Measurements from ENCODE around the gene POLR2H. TPM values are rescaled to one million over a fixed set of nuclear protein-coding genes. Genes with fewer than 3 reads are reported as not detected.

Gene POLR2H
- total and polyA plus RNA-seq, 4 donors = 46.4 to 139 (median 82.4) TPM

GRCh38 chr3:184388936-184389230, 27.4 kb downstream of the POLR2H start:
- 81 to 83% methylated on average over 8 of the region's 8 CpGs for WGBS, 2 donors
- H3K9ac ChIP-seq (ENCODE audit: insufficient read depth in 1 of 2, low read length in 2 of 2) = no peak overlapping the region
- H3K4me1 ChIP-seq (ENCODE audit: control insufficient read depth in 5 of 5, insufficient read depth in 5 of 5, low read length in 5 of 5) = no peaks in the 10 kb centered on the region
- H3K36me3 ChIP-seq (ENCODE audit: control insufficient read depth in 4 of 4, insufficient read depth in 4 of 4, low read length in 4 of 4) = no peaks in the 10 kb centered on the region
- H3K27me3 ChIP-seq (ENCODE audit: control insufficient read depth in 3 of 3, insufficient read depth in 3 of 3, low read length in 2 of 3) = peaks cover 0 to 3% (median 0%) of the 10 kb centered on the region in 3 donors
- DNase-seq (no peak), ATAC-seq (ENCODE audit: insufficient read depth, low FRiP score) (no peak)
- H3K4me3 ChIP-seq = no peak overlapping the region
- no peak for TF ChIP-seq CTCF (IDR thresholded peaks at IDR 0.05; ENCODE audit: control extremely low read depth, extremely low read depth)
- peaks cover 0 to 4% (median 0%) of the 10 kb centered on the region in 4 donors for H3K9me3 ChIP-seq (ENCODE audit: control insufficient read depth in 4 of 4, insufficient read depth in 3 of 4, low read length in 3 of 4)
- H3K27ac ChIP-seq (ENCODE audit: low read depth in 1 of 2, low read length in 1 of 2) = no peak overlapping the region

- Histone ChIP-seq H3K27ac (ENCODE audit: low read depth in 1 of 2, low read length in 1 of 2) (no peak overlapping the region), H3K9me3 (ENCODE audit: control insufficient read depth in 4 of 4, insufficient read depth in 3 of 4, low read length in 3 of 4) (peaks cover 0 to 4% (median 0%) of the 10 kb centered on the region in 4 donors), H3K4me1 (ENCODE audit: control insufficient read depth in 5 of 5, insufficient read depth in 5 of 5, low read length in 5 of 5) (no peaks in the 10 kb centered on the region), H3K27me3 (ENCODE audit: control insufficient read depth in 3 of 3, insufficient read depth in 3 of 3, low read length in 2 of 3) (peaks cover 0 to 3% (median 0%) of the 10 kb centered on the region in 3 donors), H3K4me3 (no peak overlapping the region), H3K36me3 (ENCODE audit: control insufficient read depth in 4 of 4, insufficient read depth in 4 of 4, low read length in 4 of 4) (no peaks in the 10 kb centered on the region), H3K9ac (ENCODE audit: insufficient read depth in 1 of 2, low read length in 2 of 2) (no peak overlapping the region)
- ATAC-seq (ENCODE audit: insufficient read depth, low FRiP score) = no peak
- DNase-seq = no peak
- TF ChIP-seq CTCF (IDR thresholded peaks at IDR 0.05; ENCODE audit: control extremely low read depth, extremely low read depth) = no peak
- 50 to 62% methylated on average over 5 of the region's 5 CpGs for WGBS, 2 donors
Measured at GRCh38 chr3:184389384-184389783, 27.9 kb downstream of the POLR2H start.

GRCh38 chr3:184389935-184390528, 28.5 kb downstream of the POLR2H start:
- H3K9me3 ChIP-seq (ENCODE audit: control insufficient read depth in 4 of 4, insufficient read depth in 3 of 4, low read length in 3 of 4) = peaks cover 0 to 4% (median 0%) of the 10 kb centered on the region in 4 donors
- H3K27ac ChIP-seq (ENCODE audit: low read depth in 1 of 2, low read length in 1 of 2) = no peak overlapping the region
- H3K36me3 ChIP-seq (ENCODE audit: control insufficient read depth in 4 of 4, insufficient read depth in 4 of 4, low read length in 4 of 4) = no peaks in the 10 kb centered on the region
- WGBS, 2 donors = 82 to 87% methylated on average over 4 to 5 of the region's 5 CpGs
- H3K4me3 ChIP-seq = no peak overlapping the region
- ATAC-seq (ENCODE audit: insufficient read depth, low FRiP score) (no peak), DNase-seq (no peak)
- H3K9ac ChIP-seq (ENCODE audit: insufficient read depth in 1 of 2, low read length in 2 of 2) = no peak overlapping the region
- peaks cover 0 to 3% (median 0%) of the 10 kb centered on the region in 3 donors for H3K27me3 ChIP-seq (ENCODE audit: control insufficient read depth in 3 of 3, insufficient read depth in 3 of 3, low read length in 2 of 3)
- H3K4me1 ChIP-seq (ENCODE audit: control insufficient read depth in 5 of 5, insufficient read depth in 5 of 5, low read length in 5 of 5) = no peaks in the 10 kb centered on the region
- no peak for TF ChIP-seq CTCF (IDR thresholded peaks at IDR 0.05; ENCODE audit: control extremely low read depth, extremely low read depth)

GRCh38 chr3:184391266-184391665, 29.8 kb downstream of the POLR2H start:
- Histone ChIP-seq H3K4me1 (ENCODE audit: control insufficient read depth in 5 of 5, insufficient read depth in 5 of 5, low read length in 5 of 5) (no peaks in the 10 kb centered on the region), H3K9me3 (ENCODE audit: control insufficient read depth in 4 of 4, insufficient read depth in 3 of 4, low read length in 3 of 4) (peaks cover 0 to 4% (median 0%) of the 10 kb centered on the region in 4 donors), H3K4me3 (no peak overlapping the region), H3K27me3 (ENCODE audit: control insufficient read depth in 3 of 3, insufficient read depth in 3 of 3, low read length in 2 of 3) (peaks cover 0 to 2% (median 0%) of the 10 kb centered on the region in 3 donors), H3K9ac (ENCODE audit: insufficient read depth in 1 of 2, low read length in 2 of 2) (no peak overlapping the region), H3K27ac (ENCODE audit: low read depth in 1 of 2, low read length in 1 of 2) (no peak overlapping the region), H3K36me3 (ENCODE audit: control insufficient read depth in 4 of 4, insufficient read depth in 4 of 4, low read length in 4 of 4) (no peaks in the 10 kb centered on the region)
- DNase-seq (no peak), ATAC-seq (ENCODE audit: insufficient read depth, low FRiP score) (no peak)
- TF ChIP-seq CTCF (IDR thresholded peaks at IDR 0.05; ENCODE audit: control extremely low read depth, extremely low read depth) = no peak
- WGBS, 2 donors = 85 to 97% methylated on average over 3 of the region's 3 CpGs
